ENCODE data around the gene NAPA.

The NAPA gene

GRCh38 chr19:47514869-47515588 lies at the start of gene NAPA:
Gene NAPA (minus strand): TSS chr19:47515063. CDS start chr19:47514940, 123 bp downstream.
- peak; percentile 99 for FAIRE-seq

GRCh38 chr19:47564081-47564480 lies 49.2 kb upstream of the NAPA start:
- no peak for FAIRE-seq

DNA sequence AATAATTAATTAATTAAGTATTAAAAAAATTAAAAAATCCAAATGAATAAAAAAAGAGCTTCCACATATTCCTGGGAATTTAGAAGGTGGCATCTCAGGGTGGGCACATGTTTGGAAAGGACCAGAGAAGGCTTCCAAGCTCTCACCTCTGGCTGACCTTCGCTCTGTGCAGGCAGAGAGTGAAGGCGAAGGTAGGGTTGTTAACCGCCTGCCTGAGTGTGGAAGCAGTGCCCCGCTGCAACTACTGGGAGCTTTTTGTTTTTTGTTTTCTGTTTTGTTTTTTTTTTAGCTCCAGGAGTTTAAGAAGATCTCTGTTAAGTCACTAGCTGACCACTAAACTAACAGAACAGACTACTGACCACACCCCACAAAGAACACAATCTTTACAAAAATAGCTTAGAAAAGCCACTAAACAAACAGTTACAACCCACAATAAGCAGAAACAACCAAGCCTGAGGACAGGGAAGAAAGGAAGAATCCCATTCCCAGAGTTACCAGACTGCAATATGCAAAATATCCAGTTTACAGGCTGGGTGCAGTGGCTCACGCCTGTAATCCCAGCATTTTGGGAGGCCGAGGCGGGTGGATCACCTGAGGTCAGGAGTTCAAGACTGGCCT lies 46.7 kb upstream of the NAPA start:
- no peak for FAIRE-seq

DNA sequence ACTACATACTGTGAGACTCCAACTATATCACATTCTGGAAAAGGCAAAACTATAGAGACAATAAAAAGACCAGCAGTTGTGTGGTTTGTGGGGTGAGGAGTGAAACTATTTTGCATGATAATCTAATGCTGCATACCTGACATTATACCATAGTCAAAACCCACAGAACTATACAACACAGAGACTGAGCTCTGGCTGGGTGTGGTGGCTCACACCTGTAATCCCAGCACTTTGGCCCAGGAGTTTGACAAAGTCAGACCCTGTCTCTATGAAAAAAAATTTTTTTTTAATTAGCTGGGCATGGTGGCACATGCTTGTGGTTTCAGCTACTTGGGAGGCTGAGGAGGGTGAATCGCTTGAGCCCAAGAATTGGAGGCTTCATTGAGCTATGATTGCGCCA lies 46.1 kb upstream of the NAPA start:
- FAIRE-seq = no peak

- FAIRE-seq = no peak
These were observed 35.3 kb upstream of the NAPA start for GRCh38 chr19:47550129-47550528.

DNA sequence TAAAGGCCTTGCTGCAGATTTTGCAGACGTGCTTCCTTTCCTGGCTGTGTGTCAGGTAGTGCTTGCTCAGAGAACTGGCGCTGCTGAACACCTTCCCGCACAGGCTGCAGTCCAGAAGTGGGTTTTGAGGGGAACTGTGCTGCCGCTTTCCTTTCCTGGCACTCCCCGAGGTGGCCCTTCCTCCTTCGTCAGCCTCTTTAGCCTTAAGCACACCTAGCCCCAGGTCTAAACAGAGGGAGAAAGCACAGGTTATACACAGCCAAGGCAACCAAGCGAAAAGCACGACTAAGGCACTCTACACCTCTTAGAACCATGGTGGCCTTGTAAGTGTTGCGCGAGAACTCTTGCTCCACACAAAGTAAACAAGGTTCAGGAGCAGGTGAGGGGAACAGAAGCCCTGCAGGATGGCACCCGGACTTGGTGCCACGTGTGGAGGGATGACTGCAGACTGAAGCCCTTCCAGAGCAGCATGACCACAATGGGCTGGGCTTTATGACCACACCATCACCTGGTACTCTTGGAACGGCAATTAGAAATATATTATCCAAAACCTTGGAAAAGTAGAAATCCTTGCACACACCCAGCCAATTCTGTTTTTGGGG lies 34.5 kb upstream of the NAPA start:
- FAIRE-seq = no peak

- no peak for FAIRE-seq
These were observed 32.3 kb upstream of the NAPA start for GRCh38 chr19:47547199-47547598.

- no peak for FAIRE-seq
These were observed 30.4 kb upstream of the NAPA start for GRCh38 chr19:47545061-47545948.

DNA sequence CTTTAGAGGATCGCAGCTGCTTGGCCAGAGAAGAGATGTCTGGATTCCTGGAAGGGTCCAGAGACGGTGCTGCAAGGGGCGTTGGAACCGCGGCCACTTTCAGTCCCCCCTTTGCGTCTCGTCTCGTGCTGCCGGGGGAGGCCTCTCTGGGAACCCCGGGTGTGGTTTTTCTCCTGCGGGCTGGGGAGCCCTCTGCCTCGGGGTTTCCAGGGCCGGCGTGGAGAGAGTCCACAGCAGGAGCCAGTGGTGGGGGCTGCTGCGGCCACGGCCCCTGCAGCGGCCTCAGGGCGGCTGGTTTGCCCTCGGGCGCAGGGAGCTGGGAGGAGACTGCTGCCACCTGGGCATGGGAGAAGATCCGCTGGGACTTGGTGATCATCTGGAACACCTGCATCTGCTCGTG lies 29.6 kb upstream of the NAPA start:
- FAIRE-seq = no peak

DNA sequence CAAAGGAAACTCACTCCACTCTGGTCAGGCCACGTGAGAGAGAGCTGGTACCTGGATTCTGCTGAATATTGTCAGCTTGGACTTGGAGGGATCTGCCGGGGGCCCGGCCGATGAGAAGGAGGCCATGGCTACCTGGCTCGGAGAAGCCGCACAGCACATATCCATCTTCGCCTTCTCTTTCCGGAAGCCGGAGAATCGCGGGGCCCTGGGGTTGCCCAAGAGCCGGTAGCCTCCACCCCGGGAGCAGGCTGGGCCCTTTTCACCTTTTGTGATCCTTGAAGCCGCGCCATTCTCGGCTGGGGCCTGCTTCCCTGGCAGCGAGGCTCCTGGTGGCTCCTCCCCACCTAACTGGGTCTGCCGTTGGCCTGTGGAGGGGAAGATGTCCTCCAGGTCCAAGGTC lies 29.2 kb upstream of the NAPA start:
- FAIRE-seq = no peak

- no peak for FAIRE-seq
These were observed 27.2 kb upstream of the NAPA start for GRCh38 chr19:47542030-47542475.

DNA sequence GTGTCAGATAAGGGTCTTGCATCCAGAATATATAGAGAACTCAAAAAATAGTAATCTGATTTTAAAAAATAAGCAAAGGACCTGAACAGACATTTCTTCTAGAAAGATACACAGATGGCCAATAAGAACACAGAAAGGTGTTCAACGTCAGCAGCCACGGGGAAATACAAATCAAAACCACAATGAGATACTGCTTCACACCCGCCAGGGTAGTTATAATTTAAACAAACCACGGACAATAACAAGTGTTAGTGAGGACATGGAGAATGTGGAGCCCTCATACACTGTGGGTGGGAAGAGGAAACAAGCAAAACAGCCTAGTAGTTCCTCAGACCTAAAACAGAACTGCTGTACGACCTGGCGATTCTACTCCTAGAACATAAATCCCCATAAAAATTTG lies 26.7 kb upstream of the NAPA start:
- FAIRE-seq = no peak

DNA sequence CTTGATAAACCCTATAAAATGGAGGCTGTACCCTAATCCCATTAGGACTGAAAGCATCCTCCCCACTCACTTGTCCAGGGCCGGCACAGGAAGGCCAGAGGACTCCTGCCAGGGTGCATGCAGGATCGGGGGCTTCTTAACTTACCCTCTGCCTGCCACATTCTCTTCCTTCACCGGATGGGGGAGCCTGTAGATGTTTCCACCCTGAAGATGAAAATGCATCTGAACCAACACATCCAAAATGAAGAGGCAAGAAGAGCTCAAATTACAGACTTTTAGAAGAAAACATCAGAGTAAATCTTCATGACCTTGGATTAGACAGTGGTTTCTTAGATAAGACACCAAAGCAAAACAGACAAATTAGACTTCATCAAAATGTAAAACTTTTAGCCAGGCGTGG lies 25.9 kb upstream of the NAPA start:
- no peak for FAIRE-seq

GRCh38 chr19:47539747-47540311 lies 25.0 kb upstream of the NAPA start:
- FAIRE-seq = no peak

DNA sequence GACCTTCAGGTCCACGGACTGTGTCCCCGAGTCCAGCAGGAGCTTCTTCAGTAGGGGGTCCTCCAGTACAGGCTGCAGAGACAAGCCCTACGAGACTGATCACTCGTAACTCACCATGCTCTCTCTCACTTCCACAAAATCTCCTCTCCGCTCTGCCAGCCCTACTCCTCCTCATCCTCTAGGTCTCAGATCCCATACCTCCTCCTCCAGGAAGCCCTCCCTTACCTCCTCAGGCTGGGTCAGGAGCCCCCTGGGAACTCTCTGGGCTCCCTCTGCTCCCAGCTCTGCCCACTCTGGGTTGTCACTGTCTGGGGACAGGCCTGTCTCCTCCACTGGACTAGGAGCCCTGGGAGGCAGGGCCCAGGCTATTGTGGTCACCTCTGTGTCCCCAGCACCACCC lies 23.9 kb upstream of the NAPA start:
- FAIRE-seq = no peak

- no peak for FAIRE-seq
These were observed 22.6 kb upstream of the NAPA start for GRCh38 chr19:47537493-47537892.

- no peak for FAIRE-seq
These were observed 19.8 kb upstream of the NAPA start for GRCh38 chr19:47534628-47535027.

DNA sequence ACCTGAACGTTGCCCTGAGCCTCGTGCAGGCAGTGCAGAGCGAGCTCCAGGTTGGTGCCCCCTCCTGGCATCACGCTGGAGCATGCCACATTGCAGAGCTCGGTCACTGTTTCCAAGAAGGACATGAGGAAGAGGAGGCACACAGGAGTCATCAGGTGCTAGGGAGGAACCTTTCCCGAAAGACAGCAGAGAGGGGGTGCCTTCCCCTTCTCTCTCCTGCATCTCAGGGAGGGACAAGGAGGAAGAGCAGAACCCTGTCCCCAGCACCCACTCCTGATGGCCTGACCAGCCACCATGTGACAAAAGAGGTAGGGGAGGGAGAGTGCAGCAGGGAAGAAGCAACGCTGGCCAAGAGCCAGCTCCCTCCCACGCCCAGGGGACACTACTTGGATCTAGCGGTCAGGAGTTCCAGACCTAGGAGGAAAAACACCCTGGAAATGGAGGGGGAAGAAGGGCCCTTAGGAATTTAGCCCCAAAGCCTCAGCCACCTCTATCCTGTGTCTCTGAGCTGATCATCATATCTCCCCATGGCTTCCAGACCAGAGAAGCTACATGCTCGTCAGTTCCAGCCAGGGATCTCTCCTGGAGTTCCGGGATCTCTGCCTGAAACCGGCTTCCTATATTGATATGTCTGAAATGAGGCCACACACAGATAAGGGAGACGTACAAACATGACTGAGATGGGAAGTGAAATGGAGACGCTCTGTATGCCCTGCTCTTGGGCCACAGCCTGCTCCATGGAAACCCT lies 17.0 kb upstream of the NAPA start:
- FAIRE-seq = no peak

DNA sequence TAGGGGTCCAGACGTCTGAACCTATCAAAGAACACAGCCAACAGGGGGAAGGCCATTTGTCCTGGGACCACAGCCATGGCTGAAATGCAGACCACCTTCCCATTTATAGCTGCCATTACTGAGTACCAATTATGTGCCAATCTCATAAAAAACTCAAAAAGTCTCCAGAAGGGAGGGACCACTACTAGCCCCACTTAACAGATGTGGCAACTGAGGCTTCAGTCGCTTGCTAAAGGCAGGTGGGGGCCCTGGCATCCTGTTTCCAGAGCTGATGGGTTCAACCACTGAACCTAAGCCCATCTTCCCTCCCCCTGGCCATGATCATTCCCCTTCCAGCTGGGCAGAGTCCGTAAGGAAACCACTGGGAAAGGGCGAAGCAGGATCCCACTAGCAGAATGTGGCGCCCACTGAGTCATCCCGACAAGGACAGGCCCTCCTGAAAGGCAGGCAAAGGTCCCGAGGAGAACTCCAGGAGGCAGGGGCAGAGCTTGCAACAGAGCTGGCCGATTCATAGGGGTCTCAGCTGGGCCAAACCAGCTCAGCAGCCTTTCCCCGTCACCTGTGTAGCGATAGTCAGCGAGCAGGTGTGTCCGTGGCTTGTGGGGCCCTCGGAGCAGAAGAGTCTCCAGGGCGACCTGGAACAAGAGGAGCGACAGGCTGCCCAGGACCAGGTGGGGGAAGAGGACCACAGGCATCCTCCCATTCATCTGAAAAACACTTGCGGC lies 14.3 kb upstream of the NAPA start:
- FAIRE-seq = no peak

GRCh38 chr19:47526798-47527197 lies 11.9 kb upstream of the NAPA start:
- no peak for FAIRE-seq

- peak; percentile 37 for FAIRE-seq
These were observed 8.6 kb upstream of the NAPA start for GRCh38 chr19:47523473-47523872.
